HepG2 (cell line): Measurements from ENCODE around the gene PCDHGA5. TPM values are rescaled to one million over a fixed set of nuclear protein-coding genes. Genes with fewer than 3 reads are reported as not detected.

ENCODE experiments used
- ARID2 ChIP-seq: sonication (generic); formaldehyde crosslinking; IDR thresholded peaks from 2 replicates; pipeline ENCODE4 v1.8.1; 2022; ENCODE audit warnings: mild to moderate bottlenecking, missing genetic modification reagents, borderline replicate concordance
- EP300 ChIP-seq, 3 experiments: sonication (generic) in 1 of 3; formaldehyde crosslinking in 1 of 3; IDR thresholded peaks; 2 replicates each; pipeline versions ENCODE4 v1.5.1 to v1.6.1; 2011 to 2020; ENCODE audit warnings: low read depth in 2 of 3, low read length in 2 of 3, borderline replicate concordance in 1 of 3, improper control_type of control experiment in 1 of 3, mild to moderate bottlenecking in 1 of 3, missing genetic modification reagents in 1 of 3, moderate library complexity in 1 of 3
- FOSL2 ChIP-seq: sonication (generic); formaldehyde crosslinking; IDR thresholded peaks from 2 replicates; pipeline ENCODE4 v1.4.0; 2020; ENCODE audit warnings: missing genetic modification reagents
- ZNF256 ChIP-seq: sonication (generic); formaldehyde crosslinking; conservative IDR thresholded peaks from 2 replicates; pipeline ENCODE4 v1.4.0; 2020; ENCODE audit warnings: missing genetic modification reagents
- ZNF567 ChIP-seq: sonication (generic); formaldehyde crosslinking; IDR thresholded peaks from 2 replicates; pipeline ENCODE4 v1.8.1; 2023; ENCODE audit warnings: mild to moderate bottlenecking, missing genetic modification reagents, borderline replicate concordance
- polyA plus RNA-seq, 8 experiments: library from polyadenylated mRNA; depleted of rRNA in 3 of 8; stranded (reverse) in 7 of 8; unstranded in 1 of 8; fragments of >200 nt; fragmentation: Illumina TruSeq in 4 of 8; extraction: Trizol in 4 of 8; gene quantifications; 2 replicates each; pipeline versions ENCODE4 v1.2.1 to v1.2.3, GENCODE V29; 2011 to 2016; ENCODE audit warnings: low read depth in 4 of 8, missing spikeins in 1 of 8, mixed read lengths in 1 of 8; ENCODE audit not compliant: insufficient read depth in 1 of 8
- total RNA-seq, 5 experiments: library from RNA; depleted of rRNA; stranded (reverse); fragments of >200 nt; fragmentation: Illumina TruSeq; extraction: Trizol; gene quantifications; 2 replicates each; pipeline ENCODE4 v1.2.3, GENCODE V29; 2016; ENCODE audit warnings: low read depth in 1 of 5
- TF ChIP-seq, protein P1 (sequence below): sonication (generic); formaldehyde crosslinking; IDR thresholded peaks from 2 replicates; pipeline ENCODE4 v1.5.1; 2020; ENCODE audit warnings: mild to moderate bottlenecking, missing genetic modification reagents, moderate library complexity
- TF ChIP-seq, protein P2 (sequence below): sonication (generic); formaldehyde crosslinking; IDR thresholded peaks from 2 replicates; pipeline ENCODE4 v1.4.0; 2020; ENCODE audit warnings: missing genetic modification reagents
- TF ChIP-seq, protein P3 (sequence below): sonication (generic); formaldehyde crosslinking; IDR thresholded peaks from 2 replicates; pipeline ENCODE4 v1.4.0; 2020; ENCODE audit warnings: missing genetic modification reagents, borderline replicate concordance
- TF ChIP-seq, protein P4 (sequence below): sonication (generic); formaldehyde crosslinking; IDR thresholded peaks from 2 replicates; pipeline ENCODE4 v1.5.1; 2020; ENCODE audit warnings: missing genetic modification reagents, mild to moderate bottlenecking, borderline replicate concordance
- TF ChIP-seq, protein P5 (sequence below): sonication (generic); formaldehyde crosslinking; IDR thresholded peaks from 2 replicates; pipeline ENCODE4 v1.9.0; 2021; ENCODE audit warnings: missing genetic modification reagents, mild to moderate bottlenecking, borderline replicate concordance

Gene PCDHGA5
- total and polyA plus RNA-seq, 2 of the 13 experiments (the other 11 are each of a cell fraction or from before 2014, with no cell fraction given), result 0.27 to 0.32 TPM

DNA sequence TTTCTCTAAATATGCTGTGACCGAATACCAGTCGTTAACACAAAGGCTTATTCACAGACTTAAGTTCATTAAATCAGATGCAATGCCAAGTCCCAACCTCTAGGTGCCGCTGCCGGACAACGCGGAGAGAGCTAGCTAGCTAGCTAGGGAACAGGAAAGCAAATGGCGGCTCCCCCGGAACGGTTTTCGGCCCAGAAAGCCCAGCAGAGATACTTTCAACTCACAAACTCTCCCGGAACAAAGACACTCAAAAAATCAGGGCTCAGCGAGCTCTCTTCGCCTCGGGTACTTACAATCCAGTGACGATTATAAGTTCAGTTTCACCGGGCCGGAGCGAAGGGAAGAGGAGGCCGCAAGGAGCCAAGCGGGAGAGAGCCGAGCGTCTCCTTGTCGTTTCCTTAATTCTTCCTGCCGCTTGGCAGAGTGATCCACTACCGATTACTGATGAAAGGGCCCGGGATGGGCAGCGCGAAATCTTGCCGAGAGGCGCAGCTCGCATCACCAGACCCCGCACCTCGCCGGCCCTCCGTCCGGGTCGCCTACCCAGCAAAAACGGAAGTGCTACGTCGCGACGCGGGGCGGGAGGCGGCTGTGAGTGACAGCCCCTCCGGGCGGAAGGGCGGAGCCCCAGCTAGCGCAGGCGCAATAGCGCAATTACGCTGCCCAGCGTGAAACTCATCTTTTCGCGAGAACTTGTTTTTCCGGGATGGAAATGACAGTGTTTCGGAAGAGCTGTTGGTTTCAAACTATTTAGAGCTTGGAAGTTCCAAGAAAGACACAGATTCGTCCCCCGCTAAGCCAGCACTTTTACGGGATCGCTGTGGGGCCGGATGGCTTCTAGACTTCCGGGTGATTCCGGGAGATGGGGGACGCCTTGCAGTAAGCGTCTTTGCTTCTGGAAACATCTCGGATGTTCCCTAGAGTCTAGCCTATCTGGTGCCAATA is 43.5 kb upstream of the PCDHGA5 start, which contains the start of gene TAF7 (continued):
- TF ChIP-seq, protein P1, sequence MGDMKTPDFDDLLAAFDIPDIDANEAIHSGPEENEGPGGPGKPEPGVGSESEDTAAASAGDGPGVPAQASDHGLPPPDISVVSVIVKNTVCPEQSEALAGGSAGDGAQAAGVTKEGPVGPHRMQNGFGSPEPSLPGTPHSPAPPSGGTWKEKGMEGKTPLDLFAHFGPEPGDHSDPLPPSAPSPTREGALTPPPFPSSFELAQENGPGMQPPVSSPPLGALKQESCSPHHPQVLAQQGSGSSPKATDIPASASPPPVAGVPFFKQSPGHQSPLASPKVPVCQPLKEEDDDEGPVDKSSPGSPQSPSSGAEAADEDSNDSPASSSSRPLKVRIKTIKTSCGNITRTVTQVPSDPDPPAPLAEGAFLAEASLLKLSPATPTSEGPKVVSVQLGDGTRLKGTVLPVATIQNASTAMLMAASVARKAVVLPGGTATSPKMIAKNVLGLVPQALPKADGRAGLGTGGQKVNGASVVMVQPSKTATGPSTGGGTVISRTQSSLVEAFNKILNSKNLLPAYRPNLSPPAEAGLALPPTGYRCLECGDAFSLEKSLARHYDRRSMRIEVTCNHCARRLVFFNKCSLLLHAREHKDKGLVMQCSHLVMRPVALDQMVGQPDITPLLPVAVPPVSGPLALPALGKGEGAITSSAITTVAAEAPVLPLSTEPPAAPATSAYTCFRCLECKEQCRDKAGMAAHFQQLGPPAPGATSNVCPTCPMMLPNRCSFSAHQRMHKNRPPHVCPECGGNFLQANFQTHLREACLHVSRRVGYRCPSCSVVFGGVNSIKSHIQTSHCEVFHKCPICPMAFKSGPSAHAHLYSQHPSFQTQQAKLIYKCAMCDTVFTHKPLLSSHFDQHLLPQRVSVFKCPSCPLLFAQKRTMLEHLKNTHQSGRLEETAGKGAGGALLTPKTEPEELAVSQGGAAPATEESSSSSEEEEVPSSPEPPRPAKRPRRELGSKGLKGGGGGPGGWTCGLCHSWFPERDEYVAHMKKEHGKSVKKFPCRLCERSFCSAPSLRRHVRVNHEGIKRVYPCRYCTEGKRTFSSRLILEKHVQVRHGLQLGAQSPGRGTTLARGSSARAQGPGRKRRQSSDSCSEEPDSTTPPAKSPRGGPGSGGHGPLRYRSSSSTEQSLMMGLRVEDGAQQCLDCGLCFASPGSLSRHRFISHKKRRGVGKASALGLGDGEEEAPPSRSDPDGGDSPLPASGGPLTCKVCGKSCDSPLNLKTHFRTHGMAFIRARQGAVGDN (CRISPR knock-in tag), result peak; percentile 96
- TF ChIP-seq FOSL2 (CRISPR knock-in tag), result peak; percentile 42
- TF ChIP-seq ZNF256 (CRISPR knock-in tag), result no peak
- TF ChIP-seq EP300 (IDR thresholded peaks at IDR 0.05; ENCODE audit: low read depth in 2 of 2, low read length in 2 of 2), result no peak
- no peak for TF ChIP-seq EP300 (CRISPR knock-in tag; IDR thresholded peaks at IDR 0.05; ENCODE audit: borderline replicate concordance)
- TF ChIP-seq, protein P2, sequence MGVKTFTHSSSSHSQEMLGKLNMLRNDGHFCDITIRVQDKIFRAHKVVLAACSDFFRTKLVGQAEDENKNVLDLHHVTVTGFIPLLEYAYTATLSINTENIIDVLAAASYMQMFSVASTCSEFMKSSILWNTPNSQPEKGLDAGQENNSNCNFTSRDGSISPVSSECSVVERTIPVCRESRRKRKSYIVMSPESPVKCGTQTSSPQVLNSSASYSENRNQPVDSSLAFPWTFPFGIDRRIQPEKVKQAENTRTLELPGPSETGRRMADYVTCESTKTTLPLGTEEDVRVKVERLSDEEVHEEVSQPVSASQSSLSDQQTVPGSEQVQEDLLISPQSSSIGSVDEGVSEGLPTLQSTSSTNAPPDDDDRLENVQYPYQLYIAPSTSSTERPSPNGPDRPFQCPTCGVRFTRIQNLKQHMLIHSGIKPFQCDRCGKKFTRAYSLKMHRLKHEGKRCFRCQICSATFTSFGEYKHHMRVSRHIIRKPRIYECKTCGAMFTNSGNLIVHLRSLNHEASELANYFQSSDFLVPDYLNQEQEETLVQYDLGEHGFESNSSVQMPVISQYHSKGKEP, result 0 out of 2 replicates have a peak, but pooled peaks have one; percentile 8
- TF ChIP-seq, protein P3, sequence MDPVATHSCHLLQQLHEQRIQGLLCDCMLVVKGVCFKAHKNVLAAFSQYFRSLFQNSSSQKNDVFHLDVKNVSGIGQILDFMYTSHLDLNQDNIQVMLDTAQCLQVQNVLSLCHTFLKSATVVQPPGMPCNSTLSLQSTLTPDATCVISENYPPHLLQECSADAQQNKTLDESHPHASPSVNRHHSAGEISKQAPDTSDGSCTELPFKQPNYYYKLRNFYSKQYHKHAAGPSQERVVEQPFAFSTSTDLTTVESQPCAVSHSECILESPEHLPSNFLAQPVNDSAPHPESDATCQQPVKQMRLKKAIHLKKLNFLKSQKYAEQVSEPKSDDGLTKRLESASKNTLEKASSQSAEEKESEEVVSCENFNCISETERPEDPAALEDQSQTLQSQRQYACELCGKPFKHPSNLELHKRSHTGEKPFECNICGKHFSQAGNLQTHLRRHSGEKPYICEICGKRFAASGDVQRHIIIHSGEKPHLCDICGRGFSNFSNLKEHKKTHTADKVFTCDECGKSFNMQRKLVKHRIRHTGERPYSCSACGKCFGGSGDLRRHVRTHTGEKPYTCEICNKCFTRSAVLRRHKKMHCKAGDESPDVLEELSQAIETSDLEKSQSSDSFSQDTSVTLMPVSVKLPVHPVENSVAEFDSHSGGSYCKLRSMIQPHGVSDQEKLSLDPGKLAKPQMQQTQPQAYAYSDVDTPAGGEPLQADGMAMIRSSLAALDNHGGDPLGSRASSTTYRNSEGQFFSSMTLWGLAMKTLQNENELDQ (CRISPR knock-in tag), result peak; percentile 28; the same call in 1 of the 2 replicates
- peak; percentile 87 for TF ChIP-seq ZNF567 (CRISPR knock-in tag)
- TF ChIP-seq, protein P4, sequence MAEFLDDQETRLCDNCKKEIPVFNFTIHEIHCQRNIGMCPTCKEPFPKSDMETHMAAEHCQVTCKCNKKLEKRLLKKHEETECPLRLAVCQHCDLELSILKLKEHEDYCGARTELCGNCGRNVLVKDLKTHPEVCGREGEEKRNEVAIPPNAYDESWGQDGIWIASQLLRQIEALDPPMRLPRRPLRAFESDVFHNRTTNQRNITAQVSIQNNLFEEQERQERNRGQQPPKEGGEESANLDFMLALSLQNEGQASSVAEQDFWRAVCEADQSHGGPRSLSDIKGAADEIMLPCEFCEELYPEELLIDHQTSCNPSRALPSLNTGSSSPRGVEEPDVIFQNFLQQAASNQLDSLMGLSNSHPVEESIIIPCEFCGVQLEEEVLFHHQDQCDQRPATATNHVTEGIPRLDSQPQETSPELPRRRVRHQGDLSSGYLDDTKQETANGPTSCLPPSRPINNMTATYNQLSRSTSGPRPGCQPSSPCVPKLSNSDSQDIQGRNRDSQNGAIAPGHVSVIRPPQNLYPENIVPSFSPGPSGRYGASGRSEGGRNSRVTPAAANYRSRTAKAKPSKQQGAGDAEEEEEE (CRISPR knock-in tag), result no peak
- TF ChIP-seq, protein P5, sequence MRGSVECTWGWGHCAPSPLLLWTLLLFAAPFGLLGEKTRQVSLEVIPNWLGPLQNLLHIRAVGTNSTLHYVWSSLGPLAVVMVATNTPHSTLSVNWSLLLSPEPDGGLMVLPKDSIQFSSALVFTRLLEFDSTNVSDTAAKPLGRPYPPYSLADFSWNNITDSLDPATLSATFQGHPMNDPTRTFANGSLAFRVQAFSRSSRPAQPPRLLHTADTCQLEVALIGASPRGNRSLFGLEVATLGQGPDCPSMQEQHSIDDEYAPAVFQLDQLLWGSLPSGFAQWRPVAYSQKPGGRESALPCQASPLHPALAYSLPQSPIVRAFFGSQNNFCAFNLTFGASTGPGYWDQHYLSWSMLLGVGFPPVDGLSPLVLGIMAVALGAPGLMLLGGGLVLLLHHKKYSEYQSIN, result no peak
- TF ChIP-seq ARID2 (CRISPR knock-in tag), result 0 out of 2 replicates have a peak, but pooled peaks have one; percentile 28
